ENCODE measurements around the gene KRT85.
"Not testable (repeated sequence)": the region's sequence is repeated elsewhere in the genome, so short reads cannot be mapped to it uniquely, and the experiment has no call there.

KRT85 gene

GRCh38 chr12:52351196-52352059 is 15.9 kb downstream of the KRT85 start:
- no peaks in the 10 kb centered on the region for H3K9me3 ChIP-seq (ENCODE audit: control insufficient read depth in 5 of 5, low read length in 5 of 5)

DNA sequence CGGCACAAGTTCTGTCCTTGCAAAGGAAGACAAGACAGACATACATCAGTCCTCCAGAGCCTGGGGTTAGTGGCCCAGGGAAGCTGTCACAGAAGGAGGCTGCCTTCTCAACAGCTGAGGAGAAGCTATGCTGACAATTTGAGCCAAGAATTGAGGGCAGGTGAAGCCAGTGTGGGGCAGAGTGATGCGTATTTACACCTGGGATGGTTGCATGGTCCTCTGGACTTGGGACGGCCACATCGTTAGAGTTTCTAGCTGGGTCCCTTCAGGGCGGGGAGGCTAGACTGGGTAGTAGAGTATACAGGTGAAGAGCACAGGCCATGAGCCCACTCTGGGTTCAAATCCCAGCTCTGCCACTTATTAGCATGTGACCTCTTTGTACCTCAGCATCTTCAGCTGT is 16.5 kb downstream of the KRT85 start:
- Histone ChIP-seq H3K36me3 (ENCODE audit: control insufficient read depth in 5 of 5, insufficient read depth in 5 of 5, low read length in 5 of 5) (no peaks in the 10 kb centered on the region), H3K4me3 (ENCODE audit: low read depth in 1 of 5, low read length in 5 of 5) (no peak overlapping the region), H3K9ac (ENCODE audit: low read length in 5 of 5) (no peak overlapping the region), H3K27me3 (ENCODE audit: control insufficient read depth in 5 of 5, insufficient read depth in 4 of 5, low read length in 5 of 5) (peaks cover 0 to 12% (median 4%) of the 10 kb centered on the region in 5 donors), H3K4me1 (ENCODE audit: control insufficient read depth in 5 of 5, insufficient read depth in 5 of 5, low read length in 5 of 5) (peaks cover 0 to 17% (median 7%) of the 10 kb centered on the region in 5 donors), H3K9me3 (ENCODE audit: control insufficient read depth in 5 of 5, low read length in 5 of 5) (no peaks in the 10 kb centered on the region), H3K27ac (ENCODE audit: low read depth, low read length) (no peak overlapping the region)

More at GRCh38 chr12:52351196-52352059, 15.9 kb downstream of the KRT85 start:
- Histone ChIP-seq H3K36me3 (ENCODE audit: control insufficient read depth in 5 of 5, insufficient read depth in 5 of 5, low read length in 5 of 5) (no peaks in the 10 kb centered on the region), H3K4me3 (ENCODE audit: low read depth in 1 of 5, low read length in 5 of 5) (no peak overlapping the region), H3K27me3 (ENCODE audit: control insufficient read depth in 5 of 5, insufficient read depth in 4 of 5, low read length in 5 of 5) (peaks cover 0 to 12% (median 4%) of the 10 kb centered on the region in 5 donors), H3K4me1 (ENCODE audit: control insufficient read depth in 5 of 5, insufficient read depth in 5 of 5, low read length in 5 of 5) (peaks cover 0 to 15% (median 7%) of the 10 kb centered on the region in 5 donors), H3K27ac (ENCODE audit: low read depth, low read length) (no peak overlapping the region), H3K9ac (ENCODE audit: low read length in 5 of 5) (no peak overlapping the region)

DNA sequence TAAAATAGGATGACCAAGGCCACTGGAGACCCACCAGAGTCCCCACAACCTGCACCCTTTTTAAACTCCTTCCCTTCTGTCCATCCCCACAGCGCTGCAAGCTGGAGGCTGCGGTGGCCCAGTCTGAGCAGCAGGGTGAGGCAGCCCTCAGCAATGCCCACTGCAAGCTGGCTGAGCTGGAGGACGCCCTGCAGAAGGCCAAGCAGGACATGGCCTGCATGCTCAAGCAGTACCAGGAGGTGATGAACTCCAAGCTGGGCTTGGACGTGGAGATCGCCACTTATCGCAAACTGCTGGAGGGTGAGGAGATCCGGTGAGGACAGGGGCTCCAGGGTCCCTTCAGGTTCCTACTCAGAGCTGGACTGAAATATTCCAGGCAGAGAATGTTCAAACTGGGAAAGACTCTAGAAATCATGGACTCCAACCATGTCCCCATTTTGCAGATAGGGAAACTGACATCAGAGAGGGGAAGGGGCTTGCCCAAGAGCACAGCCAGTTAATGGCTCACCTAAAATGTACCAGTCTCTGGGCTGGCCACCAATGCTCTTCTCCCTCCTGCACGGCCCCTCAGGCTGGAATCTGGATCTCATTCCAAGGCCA is 17.2 kb downstream of the KRT85 start:
- H3K9ac ChIP-seq (ENCODE audit: low read length in 5 of 5): no peak overlapping the region
- no peak overlapping the region for H3K27ac ChIP-seq (ENCODE audit: low read depth, low read length)
- H3K9me3 ChIP-seq (ENCODE audit: control insufficient read depth in 5 of 5, low read length in 5 of 5): no peaks in the 10 kb centered on the region
- no peaks in the 10 kb centered on the region for H3K36me3 ChIP-seq (ENCODE audit: control insufficient read depth in 5 of 5, insufficient read depth in 5 of 5, low read length in 5 of 5)
- H3K4me1 ChIP-seq (ENCODE audit: control insufficient read depth in 5 of 5, insufficient read depth in 5 of 5, low read length in 5 of 5): peaks cover 0 to 17% (median 7%) of the 10 kb centered on the region in 5 donors
- H3K4me3 ChIP-seq (ENCODE audit: low read depth in 1 of 5, low read length in 5 of 5): no peak overlapping the region
- peaks cover 0 to 8% (median 0%) of the 10 kb centered on the region in 5 donors for H3K27me3 ChIP-seq (ENCODE audit: control insufficient read depth in 5 of 5, insufficient read depth in 4 of 5, low read length in 5 of 5)

GRCh38 chr12:52349196-52349595 is 18.1 kb downstream of the KRT85 start:
- Histone ChIP-seq H3K27me3 (ENCODE audit: control insufficient read depth in 5 of 5, insufficient read depth in 4 of 5, low read length in 5 of 5) (peaks cover 0 to 3% (median 0%) of the 10 kb centered on the region in 5 donors), H3K36me3 (ENCODE audit: control insufficient read depth in 5 of 5, insufficient read depth in 5 of 5, low read length in 5 of 5) (no peaks in the 10 kb centered on the region), H3K27ac (ENCODE audit: low read depth, low read length) (no peak overlapping the region), H3K9me3 (ENCODE audit: control insufficient read depth in 5 of 5, low read length in 5 of 5) (peaks cover 0 to 3% (median 2%) of the 10 kb centered on the region in 5 donors), H3K9ac (ENCODE audit: low read length in 5 of 5) (no peak overlapping the region), H3K4me3 (ENCODE audit: low read depth in 1 of 5, low read length in 5 of 5) (no peak overlapping the region), H3K4me1 (ENCODE audit: control insufficient read depth in 5 of 5, insufficient read depth in 5 of 5, low read length in 5 of 5) (peaks cover 0 to 17% (median 7%) of the 10 kb centered on the region in 5 donors)

GRCh38 chr12:52347551-52348510 is 19.4 kb downstream of the KRT85 start:
- peaks cover 0 to 17% (median 7%) of the 10 kb centered on the region in 5 donors for H3K4me1 ChIP-seq (ENCODE audit: control insufficient read depth in 5 of 5, insufficient read depth in 5 of 5, low read length in 5 of 5)
- H3K27me3 ChIP-seq (ENCODE audit: control insufficient read depth in 5 of 5, insufficient read depth in 4 of 5, low read length in 5 of 5): peaks cover 0 to 2% (median 0%) of the 10 kb centered on the region in 5 donors
- peaks cover 0 to 17% (median 14%) of the 10 kb centered on the region in 5 donors for H3K9me3 ChIP-seq (ENCODE audit: control insufficient read depth in 5 of 5, low read length in 5 of 5)
- no peak overlapping the region for H3K9ac ChIP-seq (ENCODE audit: low read length in 5 of 5)
- no peak overlapping the region for H3K27ac ChIP-seq (ENCODE audit: low read depth, low read length)
- no peaks in the 10 kb centered on the region for H3K36me3 ChIP-seq (ENCODE audit: control insufficient read depth in 5 of 5, insufficient read depth in 5 of 5, low read length in 5 of 5)
- no peak overlapping the region for H3K4me3 ChIP-seq (ENCODE audit: low read depth in 1 of 5, low read length in 5 of 5)

- Histone ChIP-seq H3K9me3 (ENCODE audit: control insufficient read depth in 5 of 5, low read length in 5 of 5) (peaks cover 0 to 17% (median 14%) of the 10 kb centered on the region in 5 donors), H3K4me1 (ENCODE audit: control insufficient read depth in 5 of 5, insufficient read depth in 5 of 5, low read length in 5 of 5) (peaks cover 0 to 17% (median 7%) of the 10 kb centered on the region in 5 donors), H3K27me3 (ENCODE audit: control insufficient read depth in 5 of 5, insufficient read depth in 4 of 5, low read length in 5 of 5) (no peaks in the 10 kb centered on the region), H3K4me3 (ENCODE audit: low read depth in 1 of 5, low read length in 5 of 5) (no peak overlapping the region), H3K9ac (ENCODE audit: low read length in 5 of 5) (no peak overlapping the region), H3K36me3 (ENCODE audit: control insufficient read depth in 5 of 5, insufficient read depth in 5 of 5, low read length in 5 of 5) (no peaks in the 10 kb centered on the region), H3K27ac (ENCODE audit: low read depth, low read length) (no peak overlapping the region)
Measured at GRCh38 chr12:52347016-52347415, 20.3 kb downstream of the KRT85 start.

DNA sequence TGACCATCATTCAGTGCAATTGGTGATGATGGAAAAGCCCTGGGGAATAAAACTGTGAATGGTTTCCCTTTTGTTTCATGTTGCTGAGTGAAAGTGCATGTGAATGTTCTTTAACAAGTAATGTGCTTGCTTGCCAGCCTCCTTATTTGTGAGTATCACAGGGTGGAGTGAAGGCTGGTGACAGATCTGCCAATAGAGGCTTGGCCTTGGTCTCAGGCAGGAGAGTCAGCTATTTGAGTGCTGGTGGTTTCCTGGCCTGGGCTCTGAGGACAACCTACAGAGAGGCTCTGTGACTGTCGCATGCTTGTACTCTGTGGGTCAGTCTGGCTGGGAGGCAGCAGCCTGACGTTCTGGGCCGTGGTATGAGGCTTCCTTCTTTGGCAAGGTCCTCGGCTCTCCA is 20.7 kb downstream of the KRT85 start:
- H3K9ac ChIP-seq (ENCODE audit: low read length in 5 of 5): no peak overlapping the region
- H3K4me1 ChIP-seq (ENCODE audit: control insufficient read depth in 5 of 5, insufficient read depth in 5 of 5, low read length in 5 of 5): peaks cover 0 to 14% (median 5%) of the 10 kb centered on the region in 5 donors
- peaks cover 0 to 17% (median 14%) of the 10 kb centered on the region in 5 donors for H3K9me3 ChIP-seq (ENCODE audit: control insufficient read depth in 5 of 5, low read length in 5 of 5)
- H3K27ac ChIP-seq (ENCODE audit: low read depth, low read length): no peak overlapping the region
- no peaks in the 10 kb centered on the region for H3K27me3 ChIP-seq (ENCODE audit: control insufficient read depth in 5 of 5, insufficient read depth in 4 of 5, low read length in 5 of 5)
- H3K4me3 ChIP-seq (ENCODE audit: low read depth in 1 of 5, low read length in 5 of 5): no peak overlapping the region
- H3K36me3 ChIP-seq (ENCODE audit: control insufficient read depth in 5 of 5, insufficient read depth in 5 of 5, low read length in 5 of 5): no peaks in the 10 kb centered on the region

- not testable (repeated sequence) for H3K27me3 ChIP-seq (ENCODE audit: control insufficient read depth in 5 of 5, insufficient read depth in 4 of 5, low read length in 5 of 5); H3K36me3 ChIP-seq (ENCODE audit: control insufficient read depth in 5 of 5, insufficient read depth in 5 of 5, low read length in 5 of 5); H3K9ac ChIP-seq (ENCODE audit: low read length in 5 of 5); H3K4me1 ChIP-seq (ENCODE audit: control insufficient read depth in 5 of 5, insufficient read depth in 5 of 5, low read length in 5 of 5); H3K4me3 ChIP-seq (ENCODE audit: low read depth in 1 of 5, low read length in 5 of 5); H3K27ac ChIP-seq (ENCODE audit: low read depth, low read length)
- peaks cover 0 to 17% (median 14%) of the 10 kb centered on the region in 5 donors for H3K9me3 ChIP-seq (ENCODE audit: control insufficient read depth in 5 of 5, low read length in 5 of 5)
Measured at GRCh38 chr12:52345041-52345440, 22.2 kb downstream of the KRT85 start.

DNA sequence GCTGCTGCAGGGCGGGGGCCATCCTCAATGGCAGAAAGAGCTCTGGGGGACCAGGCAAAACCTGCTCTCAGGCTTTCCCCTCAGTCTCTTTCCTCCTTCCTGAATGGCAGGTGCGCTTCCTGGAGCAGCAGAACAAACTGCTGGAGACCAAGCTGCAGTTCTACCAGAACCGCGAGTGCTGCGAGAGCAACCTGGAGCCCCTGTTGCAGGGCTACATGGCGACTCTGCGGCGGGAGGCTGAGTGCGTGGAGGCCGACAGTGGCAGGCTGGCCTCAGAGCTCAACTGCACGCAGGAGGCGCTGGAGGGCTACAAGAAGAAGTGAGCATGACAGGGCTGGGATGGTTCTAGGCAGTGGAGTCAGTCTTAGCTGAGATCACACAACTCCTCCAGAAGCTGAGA is 23.2 kb downstream of the KRT85 start:
- H3K27ac ChIP-seq (ENCODE audit: low read depth, low read length): no peak overlapping the region
- H3K27me3 ChIP-seq (ENCODE audit: control insufficient read depth in 5 of 5, insufficient read depth in 4 of 5, low read length in 5 of 5): peaks cover 0 to 3% (median 0%) of the 10 kb centered on the region in 5 donors
- H3K36me3 ChIP-seq (ENCODE audit: control insufficient read depth in 5 of 5, insufficient read depth in 5 of 5, low read length in 5 of 5): no peaks in the 10 kb centered on the region
- H3K4me3 ChIP-seq (ENCODE audit: low read depth in 1 of 5, low read length in 5 of 5): no peak overlapping the region
- peaks cover 0 to 6% (median 0%) of the 10 kb centered on the region in 5 donors for H3K4me1 ChIP-seq (ENCODE audit: control insufficient read depth in 5 of 5, insufficient read depth in 5 of 5, low read length in 5 of 5)
- no peak overlapping the region for H3K9ac ChIP-seq (ENCODE audit: low read length in 5 of 5)
- peaks cover 0 to 17% (median 14%) of the 10 kb centered on the region in 5 donors for H3K9me3 ChIP-seq (ENCODE audit: control insufficient read depth in 5 of 5, low read length in 5 of 5)

Data from subcutaneous abdominal adipose tissue (tissue), 5 donors.